HepG2 (cell line): ENCODE results near the gene SAPCD1. TPM values are rescaled to one million over a fixed set of nuclear protein-coding genes. Genes with fewer than 3 reads are reported as not detected.

Experiments used
- CBFB ChIP-seq: sonication (generic); formaldehyde crosslinking; IDR thresholded peaks from 2 replicates; pipeline ENCODE4 v1.4.0; 2020; ENCODE audit warnings: missing genetic modification reagents
- FOSL1 ChIP-seq: sonication (generic); formaldehyde crosslinking; IDR thresholded peaks from 2 replicates; pipeline ENCODE4 v1.9.0; 2021; ENCODE audit warnings: missing genetic modification reagents, borderline replicate concordance
- FOSL2 ChIP-seq: sonication (generic); formaldehyde crosslinking; IDR thresholded peaks from 2 replicates; pipeline ENCODE4 v1.4.0; 2020; ENCODE audit warnings: missing genetic modification reagents
- HNRNPUL1 ChIP-seq: fragments of 200-400 bp; formaldehyde crosslinking; IDR thresholded peaks from 2 replicates; pipeline ENCODE4 v1.6.1; 2017; ENCODE audit warnings: low read depth, mild to moderate bottlenecking, low read length, moderate library complexity
- MAZ ChIP-seq, 2 experiments: sonication (generic) in 1 of 2; formaldehyde crosslinking in 1 of 2; IDR thresholded peaks; 2 replicates each; pipeline versions ENCODE4 v1.5.0 to v1.6.1; 2012 to 2020; ENCODE audit warnings: low read depth in 2 of 2, mild to moderate bottlenecking in 2 of 2, borderline replicate concordance in 1 of 2, improper control_type of control experiment in 1 of 2, low read length in 1 of 2, missing genetic modification reagents in 1 of 2, moderate library complexity in 1 of 2
- RBM22 ChIP-seq: fragments of 200-400 bp; formaldehyde crosslinking; optimal IDR thresholded peaks from 2 replicates; pipeline ENCODE3; 2017; ENCODE audit warnings: mild to moderate bottlenecking, low read length, moderate library complexity
- SOX6 ChIP-seq, 2 experiments: fragments of 450-650 bp in 1 of 2; sonication (generic) in 1 of 2; formaldehyde crosslinking in 1 of 2; IDR thresholded peaks; 2 replicates each; pipeline versions ENCODE4 v1.4.0 to v1.6.1; 2017 to 2020; ENCODE audit warnings: antibody characterized with exemption in 1 of 2, mild to moderate bottlenecking in 1 of 2, missing genetic modification reagents in 1 of 2
- SP5 ChIP-seq: IDR thresholded peaks from 2 replicates; pipeline ENCODE4 v1.6.1; 2016; ENCODE audit warnings: low read depth, borderline replicate concordance
- ZC3H13 ChIP-seq: sonication (generic); formaldehyde crosslinking; IDR thresholded peaks from 2 replicates; pipeline ENCODE4 v1.8.1; 2023; ENCODE audit warnings: mild to moderate bottlenecking, missing genetic modification reagents, moderate library complexity
- ZNF256 ChIP-seq: sonication (generic); formaldehyde crosslinking; conservative IDR thresholded peaks from 2 replicates; pipeline ENCODE4 v1.4.0; 2020; ENCODE audit warnings: missing genetic modification reagents
- ZNF260 ChIP-seq: sonication (generic); formaldehyde crosslinking; IDR thresholded peaks from 2 replicates; pipeline ENCODE4 v1.4.0; 2020; ENCODE audit warnings: missing genetic modification reagents, low read depth, mild to moderate bottlenecking, borderline replicate concordance
- ZNF274 ChIP-seq: sonication (generic); formaldehyde crosslinking; IDR thresholded peaks from 2 replicates; pipeline ENCODE4 v1.5.1; 2020; ENCODE audit warnings: mild to moderate bottlenecking, missing genetic modification reagents
- ZNF331 ChIP-seq: sonication (generic); formaldehyde crosslinking; IDR thresholded peaks from 2 replicates; pipeline ENCODE4 v1.4.0; 2020; ENCODE audit warnings: missing genetic modification reagents
- ZNF558 ChIP-seq: sonication (generic); formaldehyde crosslinking; IDR thresholded peaks from 2 replicates; pipeline ENCODE4 v1.9.0; 2022; ENCODE audit warnings: mild to moderate bottlenecking, missing genetic modification reagents, borderline replicate concordance
- ZNF709 ChIP-seq: sonication (generic); formaldehyde crosslinking; IDR thresholded peaks from 2 replicates; pipeline ENCODE4 v1.5.0; 2020; ENCODE audit warnings: mild to moderate bottlenecking, missing genetic modification reagents
- ZNF850 ChIP-seq: sonication (generic); formaldehyde crosslinking; conservative IDR thresholded peaks from 2 replicates; pipeline ENCODE4 v1.9.0; 2021; ENCODE audit warnings: mild to moderate bottlenecking, missing genetic modification reagents
- polyA plus RNA-seq, 8 experiments: library from polyadenylated mRNA; depleted of rRNA in 3 of 8; stranded (reverse) in 7 of 8; unstranded in 1 of 8; fragments of >200 nt; fragmentation: Illumina TruSeq in 4 of 8; extraction: Trizol in 4 of 8; gene quantifications; 2 replicates each; pipeline versions ENCODE4 v1.2.1 to v1.2.3, GENCODE V29; 2011 to 2016; ENCODE audit warnings: low read depth in 4 of 8, missing spikeins in 1 of 8, mixed read lengths in 1 of 8; ENCODE audit not compliant: insufficient read depth in 1 of 8
- total RNA-seq, 5 experiments: library from RNA; depleted of rRNA; stranded (reverse); fragments of >200 nt; fragmentation: Illumina TruSeq; extraction: Trizol; gene quantifications; 2 replicates each; pipeline ENCODE4 v1.2.3, GENCODE V29; 2016; ENCODE audit warnings: low read depth in 1 of 5
- TF ChIP-seq, protein P1 (sequence below): sonication (generic); formaldehyde crosslinking; IDR thresholded peaks from 2 replicates; pipeline ENCODE4 v1.5.0; 2020; ENCODE audit warnings: mild to moderate bottlenecking, missing genetic modification reagents, borderline replicate concordance
- TF ChIP-seq, protein P2 (sequence below): sonication (generic); formaldehyde crosslinking; IDR thresholded peaks from 2 replicates; pipeline ENCODE4 v1.4.0; 2020; ENCODE audit warnings: missing genetic modification reagents, low read depth, mild to moderate bottlenecking, borderline replicate concordance
- TF ChIP-seq, protein P3 (sequence below): sonication (generic); formaldehyde crosslinking; IDR thresholded peaks from 2 replicates; pipeline ENCODE4 v1.5.0; 2020; ENCODE audit warnings: mild to moderate bottlenecking, low read depth, missing genetic modification reagents, borderline replicate concordance

The SAPCD1 gene
- total and polyA plus RNA-seq, 2 of the 13 experiments (the other 11 are each of a cell fraction or from before 2014, with no cell fraction given): 2.5 to 3.9 TPM

DNA sequence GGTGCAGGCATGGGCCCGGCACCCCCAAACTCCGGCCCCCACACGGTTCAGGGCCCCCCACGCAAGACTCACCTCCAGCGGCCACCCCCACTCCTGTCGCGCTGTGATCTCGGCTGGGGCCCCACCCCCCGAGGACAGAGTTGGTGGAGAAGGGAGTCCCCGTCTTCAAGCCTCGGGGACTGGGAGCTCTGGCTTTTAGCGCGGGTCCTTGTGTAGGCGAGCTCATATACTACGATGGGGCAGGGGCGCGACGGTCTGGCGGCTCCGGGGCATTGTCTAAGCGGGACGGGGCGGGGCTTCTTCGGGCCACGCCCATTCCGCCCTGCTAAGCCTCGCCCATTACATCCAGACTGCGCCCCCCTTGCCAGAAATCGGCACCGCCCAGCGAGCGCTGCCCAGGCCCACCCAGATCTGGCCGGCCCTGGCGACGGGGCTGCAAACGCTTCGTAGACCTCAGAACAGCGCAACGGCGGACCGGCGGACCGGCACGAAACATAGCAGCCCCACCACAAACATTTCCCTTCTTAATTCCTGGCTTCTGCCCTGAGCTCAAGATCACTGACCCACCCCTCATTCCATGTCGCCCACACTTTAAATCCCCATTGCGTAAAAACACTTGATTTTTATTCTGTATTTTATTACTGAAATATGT lies 32.4 kb upstream of the SAPCD1 start (continued):
- TF ChIP-seq ZC3H13 (peak; percentile 99), SP5 (CRISPR knock-in tag) (no peak), ZNF274 (CRISPR knock-in tag) (peak; percentile 69), CBFB (CRISPR knock-in tag) (no peak), ZNF850 (peak; percentile 89; the same call in 1 of the 2 replicates), FOSL1 (CRISPR knock-in tag) (0 out of 2 replicates have a peak, but pooled peaks have one; percentile 34), ZNF558 (peak; percentile 89; the same call in 1 of the 2 replicates), RBM22 (peak; percentile 96), ZNF260 (0 out of 2 replicates have a peak, but pooled peaks have one; percentile 67), ZNF256 (CRISPR knock-in tag) (no peak), HNRNPUL1 (peak; percentile 85; the same call in 1 of the 2 replicates), ZNF331 (CRISPR knock-in tag) (peak; percentile 42; the same call in 1 of the 2 replicates), ZNF709 (peak; percentile 39; the same call in 1 of the 2 replicates), SOX6 (IDR thresholded peaks at IDR 0.05) (no peak), SOX6 (CRISPR knock-in tag; IDR thresholded peaks at IDR 0.05) (0 out of 2 replicates have a peak, but pooled peaks have one; percentile 39), MAZ (IDR thresholded peaks at IDR 0.05; ENCODE audit: borderline replicate concordance, low read depth, low read length) (0 out of 2 replicates have a peak, but pooled peaks have one; percentile 9), MAZ (CRISPR knock-in tag; IDR thresholded peaks at IDR 0.05; ENCODE audit: low read depth) (peak; percentile 71; the same call in 1 of the 2 replicates), FOSL2 (CRISPR knock-in tag) (0 out of 2 replicates have a peak, but pooled peaks have one; percentile 3)
- TF ChIP-seq, protein P1, sequence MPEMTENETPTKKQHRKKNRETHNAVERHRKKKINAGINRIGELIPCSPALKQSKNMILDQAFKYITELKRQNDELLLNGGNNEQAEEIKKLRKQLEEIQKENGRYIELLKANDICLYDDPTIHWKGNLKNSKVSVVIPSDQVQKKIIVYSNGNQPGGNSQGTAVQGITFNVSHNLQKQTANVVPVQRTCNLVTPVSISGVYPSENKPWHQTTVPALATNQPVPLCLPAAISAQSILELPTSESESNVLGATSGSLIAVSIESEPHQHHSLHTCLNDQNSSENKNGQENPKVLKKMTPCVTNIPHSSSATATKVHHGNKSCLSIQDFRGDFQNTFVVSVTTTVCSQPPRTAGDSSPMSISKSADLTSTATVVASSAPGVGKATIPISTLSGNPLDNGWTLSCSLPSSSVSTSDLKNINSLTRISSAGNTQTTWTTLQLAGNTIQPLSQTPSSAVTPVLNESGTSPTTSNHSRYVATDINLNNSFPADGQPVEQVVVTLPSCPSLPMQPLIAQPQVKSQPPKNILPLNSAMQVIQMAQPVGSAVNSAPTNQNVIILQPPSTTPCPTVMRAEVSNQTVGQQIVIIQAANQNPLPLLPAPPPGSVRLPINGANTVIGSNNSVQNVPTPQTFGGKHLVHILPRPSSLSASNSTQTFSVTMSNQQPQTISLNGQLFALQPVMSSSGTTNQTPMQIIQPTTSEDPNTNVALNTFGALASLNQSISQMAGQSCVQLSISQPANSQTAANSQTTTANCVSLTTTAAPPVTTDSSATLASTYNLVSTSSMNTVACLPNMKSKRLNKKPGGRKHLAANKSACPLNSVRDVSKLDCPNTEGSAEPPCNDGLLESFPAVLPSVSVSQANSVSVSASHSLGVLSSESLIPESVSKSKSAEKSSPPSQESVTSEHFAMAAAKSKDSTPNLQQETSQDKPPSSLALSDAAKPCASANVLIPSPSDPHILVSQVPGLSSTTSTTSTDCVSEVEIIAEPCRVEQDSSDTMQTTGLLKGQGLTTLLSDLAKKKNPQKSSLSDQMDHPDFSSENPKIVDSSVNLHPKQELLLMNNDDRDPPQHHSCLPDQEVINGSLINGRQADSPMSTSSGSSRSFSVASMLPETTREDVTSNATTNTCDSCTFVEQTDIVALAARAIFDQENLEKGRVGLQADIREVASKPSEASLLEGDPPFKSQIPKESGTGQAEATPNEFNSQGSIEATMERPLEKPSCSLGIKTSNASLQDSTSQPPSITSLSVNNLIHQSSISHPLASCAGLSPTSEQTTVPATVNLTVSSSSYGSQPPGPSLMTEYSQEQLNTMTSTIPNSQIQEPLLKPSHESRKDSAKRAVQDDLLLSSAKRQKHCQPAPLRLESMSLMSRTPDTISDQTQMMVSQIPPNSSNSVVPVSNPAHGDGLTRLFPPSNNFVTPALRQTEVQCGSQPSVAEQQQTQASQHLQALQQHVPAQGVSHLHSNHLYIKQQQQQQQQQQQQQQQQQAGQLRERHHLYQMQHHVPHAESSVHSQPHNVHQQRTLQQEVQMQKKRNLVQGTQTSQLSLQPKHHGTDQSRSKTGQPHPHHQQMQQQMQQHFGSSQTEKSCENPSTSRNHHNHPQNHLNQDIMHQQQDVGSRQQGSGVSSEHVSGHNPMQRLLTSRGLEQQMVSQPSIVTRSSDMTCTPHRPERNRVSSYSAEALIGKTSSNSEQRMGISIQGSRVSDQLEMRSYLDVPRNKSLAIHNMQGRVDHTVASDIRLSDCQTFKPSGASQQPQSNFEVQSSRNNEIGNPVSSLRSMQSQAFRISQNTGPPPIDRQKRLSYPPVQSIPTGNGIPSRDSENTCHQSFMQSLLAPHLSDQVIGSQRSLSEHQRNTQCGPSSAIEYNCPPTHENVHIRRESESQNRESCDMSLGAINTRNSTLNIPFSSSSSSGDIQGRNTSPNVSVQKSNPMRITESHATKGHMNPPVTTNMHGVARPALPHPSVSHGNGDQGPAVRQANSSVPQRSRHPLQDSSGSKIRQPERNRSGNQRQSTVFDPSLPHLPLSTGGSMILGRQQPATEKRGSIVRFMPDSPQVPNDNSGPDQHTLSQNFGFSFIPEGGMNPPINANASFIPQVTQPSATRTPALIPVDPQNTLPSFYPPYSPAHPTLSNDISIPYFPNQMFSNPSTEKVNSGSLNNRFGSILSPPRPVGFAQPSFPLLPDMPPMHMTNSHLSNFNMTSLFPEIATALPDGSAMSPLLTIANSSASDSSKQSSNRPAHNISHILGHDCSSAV (CRISPR knock-in tag): peak; percentile 36; the same call in 1 of the 2 replicates
- TF ChIP-seq, protein P2, sequence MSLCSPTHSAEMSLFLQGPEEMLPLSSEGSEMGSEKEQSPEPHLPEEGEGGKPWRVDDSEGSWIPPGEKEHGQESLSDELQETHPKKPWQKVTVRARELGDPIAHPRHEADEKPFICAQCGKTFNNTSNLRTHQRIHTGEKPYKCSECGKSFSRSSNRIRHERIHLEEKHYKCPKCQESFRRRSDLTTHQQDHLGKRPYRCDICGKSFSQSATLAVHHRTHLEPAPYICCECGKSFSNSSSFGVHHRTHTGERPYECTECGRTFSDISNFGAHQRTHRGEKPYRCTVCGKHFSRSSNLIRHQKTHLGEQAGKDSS (CRISPR knock-in tag): peak; percentile 10; the same call in 1 of the 2 replicates
- TF ChIP-seq, protein P3, sequence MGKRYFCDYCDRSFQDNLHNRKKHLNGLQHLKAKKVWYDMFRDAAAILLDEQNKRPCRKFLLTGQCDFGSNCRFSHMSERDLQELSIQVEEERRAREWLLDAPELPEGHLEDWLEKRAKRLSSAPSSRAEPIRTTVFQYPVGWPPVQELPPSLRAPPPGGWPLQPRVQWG (CRISPR knock-in tag): no peak
